KBM-7 (cell line): Measurements from ENCODE around the gene CBX2.
A peak's percentile ranks its signal among the peaks of the same experiment; 100 is the strongest.
"Not testable (repeated sequence)": the region's sequence is repeated elsewhere in the genome, so short reads cannot be mapped to it uniquely, and the experiment has no call there.

Source experiments
- DNase-seq: peaks from one replicate; pipeline ENCODE4 v3.0.0-alpha.2; 2015
- in situ Hi-C: fragments of 300-500 bp; cut with MboI; formaldehyde crosslinking; loops from 2 replicates; pipeline ENCODE4 v1.14.3; 2020; ENCODE audit warnings: low sequenced_read_pairs, low pct_unique_long_range_greater_than_20kb, mixed read lengths

Gene CBX2

GRCh38 chr17:79760197-79760906 lies 17.6 kb upstream of the CBX2 start:
- in situ Hi-C loops, result no loop called here
- no peak for DNase-seq

DNA sequence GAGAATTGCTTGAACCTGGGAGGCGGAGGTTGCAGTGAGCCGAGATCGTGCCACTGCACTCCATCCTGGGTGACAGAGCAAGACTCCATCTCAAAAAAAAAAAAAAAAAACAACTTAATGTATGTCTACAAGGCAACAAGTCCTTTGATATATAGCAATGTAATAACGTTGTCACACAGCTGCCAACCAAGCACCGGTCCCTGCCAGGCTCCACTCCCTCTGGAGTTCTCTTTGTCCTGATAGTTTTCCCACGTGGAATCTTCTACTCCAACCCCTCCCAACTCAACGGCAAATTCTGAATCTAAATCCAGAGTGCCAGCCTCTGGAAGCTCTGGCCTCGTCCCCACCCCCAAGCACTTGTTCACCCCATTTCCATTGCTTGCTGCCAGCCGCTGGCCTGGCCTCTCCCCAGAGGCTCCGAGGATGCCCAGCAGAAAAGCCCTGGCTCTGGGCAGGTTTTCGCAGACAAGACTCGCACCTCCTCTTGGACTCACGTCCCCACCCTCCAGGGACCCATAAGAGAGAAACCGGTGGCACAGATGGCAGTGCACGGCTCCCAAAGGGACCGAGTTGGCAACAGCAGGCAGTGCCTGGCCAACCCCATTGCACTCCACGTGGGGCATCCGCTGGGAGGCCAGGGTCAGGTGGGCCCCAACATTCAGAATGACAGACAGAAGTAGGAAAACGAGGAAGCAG lies 15.9 kb upstream of the CBX2 start:
- in situ Hi-C loops, result no loop called here
- DNase-seq, result no peak

DNA sequence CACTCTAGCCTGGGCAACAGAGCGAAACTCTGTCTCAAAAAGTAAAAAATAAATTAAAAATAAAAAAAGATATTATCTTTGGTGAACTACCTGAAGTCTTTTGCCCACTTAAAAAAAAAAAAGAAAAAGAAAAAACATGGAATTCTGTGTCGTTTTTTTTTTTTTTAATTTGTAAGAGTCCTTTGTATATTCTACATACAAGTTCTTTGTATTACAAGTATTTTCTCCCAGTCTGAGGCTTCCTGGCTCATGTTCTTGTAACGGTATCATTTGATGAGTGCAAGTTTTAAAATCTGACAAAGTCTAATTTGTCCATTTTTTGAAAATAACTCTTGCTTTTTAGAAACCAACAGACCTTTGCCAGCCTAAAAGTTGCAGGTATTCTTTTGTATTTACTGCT lies 12.2 kb upstream of the CBX2 start:
- in situ Hi-C loops, result no loop called here
- no peak for DNase-seq

- no peak for DNase-seq
- in situ Hi-C loops, result no loop called here
Observed at GRCh38 chr17:79769570-79770506, 8.1 kb upstream of the CBX2 start.

DNA sequence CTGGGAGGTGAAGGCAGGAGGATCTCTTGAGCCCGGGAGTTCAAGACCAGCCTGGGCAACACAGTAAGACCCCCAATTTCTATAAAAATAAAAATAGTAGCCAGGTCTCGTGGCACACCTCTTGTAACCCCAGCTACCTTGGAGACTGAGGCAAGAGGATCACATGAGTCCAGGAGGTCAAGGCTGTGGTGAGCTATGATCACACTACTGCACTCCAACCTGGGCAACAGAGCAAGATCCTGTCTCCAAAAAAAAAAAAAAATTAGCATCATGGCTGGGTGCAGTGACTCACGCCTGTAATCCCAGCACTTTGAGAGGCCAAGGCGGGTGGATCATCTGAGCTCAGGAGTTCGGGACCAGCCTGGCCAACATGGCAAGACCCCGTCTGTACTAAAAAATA lies 6.7 kb upstream of the CBX2 start:
- in situ Hi-C loops, result no loop called here
- no peak for DNase-seq

GRCh38 chr17:79772726-79773125 lies 5.2 kb upstream of the CBX2 start:
- in situ Hi-C loops, DNase-seq: not testable (repeated sequence)

DNA sequence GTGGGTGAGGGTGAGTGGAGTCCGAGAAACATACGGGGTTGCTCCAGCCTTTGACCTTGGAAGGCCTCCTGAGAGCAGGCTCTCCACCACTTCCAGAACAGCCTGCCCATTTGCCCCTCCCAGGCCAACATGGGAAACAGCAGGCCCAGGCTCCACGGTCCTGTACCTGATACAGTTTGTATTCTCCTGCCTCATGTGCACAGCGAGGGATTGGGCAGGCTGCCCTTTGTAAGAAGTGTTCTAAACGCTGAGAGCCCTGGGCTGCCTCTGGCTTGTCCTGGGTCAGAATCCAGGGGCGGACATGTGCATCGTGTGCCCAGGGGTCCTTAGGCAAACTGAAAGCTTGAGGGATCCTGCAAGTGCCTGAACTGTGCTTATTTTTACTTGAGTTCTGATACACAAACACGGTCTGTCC lies 3.4 kb upstream of the CBX2 start:
- no peak for DNase-seq
- in situ Hi-C loops, result no loop called here

DNA sequence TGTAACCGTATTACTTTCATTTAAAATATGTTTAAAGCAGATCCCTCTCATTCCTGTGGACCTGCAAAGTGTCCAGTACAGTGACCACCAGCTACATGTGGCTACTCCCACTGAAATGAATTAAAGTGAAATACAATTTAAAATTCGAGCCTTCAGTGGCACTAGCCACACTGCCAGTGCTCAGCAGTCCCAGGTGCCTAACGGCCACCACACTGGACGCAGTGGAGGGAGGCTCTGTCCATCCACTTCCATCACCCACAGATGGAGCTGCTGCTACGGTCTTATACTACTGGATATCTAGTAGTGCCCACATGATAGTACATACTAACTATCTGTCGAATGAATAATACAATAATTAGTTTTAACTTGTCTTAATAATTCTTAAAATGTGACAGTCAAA lies 2.3 kb upstream of the CBX2 start:
- DNase-seq, result no peak
- in situ Hi-C loops, result no loop called here

DNA sequence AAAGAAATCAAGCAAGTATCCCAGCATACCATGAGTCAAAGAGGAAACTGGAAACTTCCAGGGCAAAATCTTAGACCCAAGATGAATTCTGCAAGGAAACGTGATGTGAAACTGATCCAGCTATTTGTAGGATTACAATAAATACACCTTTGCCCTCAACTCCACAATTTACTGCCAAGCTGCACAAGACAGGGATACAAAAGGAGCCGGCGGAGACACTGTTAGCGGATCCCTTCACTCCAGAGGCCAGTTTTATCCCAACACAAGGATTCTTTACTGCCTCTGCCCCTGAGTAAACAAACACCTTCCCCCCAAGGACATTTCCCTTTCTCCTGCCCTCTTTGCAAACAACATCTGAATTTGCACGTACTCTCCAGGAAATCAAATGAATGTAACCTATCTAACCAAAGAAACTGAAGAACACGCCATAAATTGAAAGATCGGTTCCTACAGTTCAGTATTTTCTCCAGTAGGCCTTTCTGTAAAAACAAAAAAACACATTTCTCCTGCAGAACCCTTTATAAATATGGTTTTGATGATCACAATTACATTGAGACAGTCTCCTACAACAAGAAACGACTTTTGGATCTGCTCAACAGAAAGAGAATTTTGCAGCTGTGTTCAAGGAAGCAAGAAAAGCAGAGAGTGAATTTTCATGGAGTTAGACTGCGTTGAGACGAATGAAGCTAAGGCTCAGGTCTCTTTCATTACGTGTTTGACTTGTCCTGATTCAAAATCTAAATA lies 1.4 kb upstream of the CBX2 start:
- in situ Hi-C loops, result no loop called here
- no peak for DNase-seq

DNA sequence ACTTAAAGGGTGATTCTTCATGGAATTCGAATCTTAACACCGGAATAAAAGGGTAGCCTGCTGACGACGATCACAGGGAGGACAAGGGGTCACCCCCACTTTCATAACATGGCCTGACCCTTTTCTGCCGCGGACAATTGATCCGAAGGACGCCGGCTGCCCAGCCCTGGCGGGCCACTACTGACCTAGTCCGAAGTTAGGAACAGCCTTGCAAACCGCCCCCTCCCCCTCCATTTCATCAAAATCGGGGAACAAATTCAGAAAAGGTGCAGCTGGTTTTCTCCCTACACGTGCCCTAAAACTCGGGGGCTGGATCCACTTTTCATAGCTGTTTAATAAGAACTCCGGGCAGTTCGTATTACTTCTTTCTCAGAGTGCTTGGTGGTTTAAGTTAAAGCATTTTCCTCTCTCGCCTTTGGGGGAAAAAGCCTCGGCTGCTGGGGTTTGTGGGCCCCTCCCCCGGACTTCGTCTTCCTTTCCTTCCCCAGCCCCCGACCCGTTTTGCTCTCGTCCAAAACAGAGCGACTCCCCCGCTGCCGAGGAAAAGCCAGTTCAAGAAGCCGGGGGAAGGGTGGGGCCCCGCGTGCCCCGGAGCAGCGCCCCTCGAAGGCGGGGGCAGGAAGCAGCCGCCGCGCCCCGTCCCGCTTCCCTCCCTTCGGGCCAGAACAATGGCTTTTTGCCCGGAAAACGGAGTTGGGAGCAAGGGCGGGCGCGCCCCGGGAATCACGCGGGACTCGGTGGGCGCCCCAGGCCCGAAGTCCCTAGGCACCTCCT lies 641 bp upstream of the CBX2 start:
- DNase-seq, result peak; percentile 74
- in situ Hi-C loops, result no loop called here

DNA sequence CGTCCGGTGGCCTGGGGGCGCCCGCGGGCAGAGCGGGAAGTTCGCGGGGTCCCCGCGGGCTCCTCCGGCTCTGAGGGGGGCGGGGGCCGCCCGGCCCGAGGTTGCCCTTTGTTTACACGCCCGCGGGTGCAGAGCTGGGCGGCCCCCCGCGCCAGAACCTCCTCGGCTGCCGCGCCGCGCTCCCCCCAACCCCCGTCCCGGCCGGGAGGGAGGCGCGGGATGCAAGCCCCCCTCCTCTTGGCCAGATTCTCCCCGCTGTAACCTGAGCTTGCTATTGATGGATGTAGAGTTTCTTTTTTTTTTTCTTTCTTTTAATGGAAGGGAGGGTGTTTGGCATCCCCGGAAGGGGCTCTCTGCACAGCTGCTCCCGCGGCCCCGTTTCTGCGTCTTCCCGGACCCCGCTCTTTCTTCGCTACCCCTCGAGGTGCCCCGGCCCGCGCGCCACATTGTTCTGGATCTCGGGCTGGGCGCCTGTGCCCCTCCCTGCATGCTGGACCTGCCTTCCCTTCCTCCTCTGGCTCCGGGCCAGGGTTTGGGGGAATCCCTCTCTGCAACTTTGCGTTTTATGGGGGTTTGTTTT lies 646 bp downstream of the CBX2 start:
- DNase-seq, result peak; percentile 55
- in situ Hi-C loops, result no loop called here

- in situ Hi-C loops, result no loop called here
- DNase-seq, result no peak
Observed at GRCh38 chr17:79779084-79779529, 1.2 kb downstream of the CBX2 start.

DNA sequence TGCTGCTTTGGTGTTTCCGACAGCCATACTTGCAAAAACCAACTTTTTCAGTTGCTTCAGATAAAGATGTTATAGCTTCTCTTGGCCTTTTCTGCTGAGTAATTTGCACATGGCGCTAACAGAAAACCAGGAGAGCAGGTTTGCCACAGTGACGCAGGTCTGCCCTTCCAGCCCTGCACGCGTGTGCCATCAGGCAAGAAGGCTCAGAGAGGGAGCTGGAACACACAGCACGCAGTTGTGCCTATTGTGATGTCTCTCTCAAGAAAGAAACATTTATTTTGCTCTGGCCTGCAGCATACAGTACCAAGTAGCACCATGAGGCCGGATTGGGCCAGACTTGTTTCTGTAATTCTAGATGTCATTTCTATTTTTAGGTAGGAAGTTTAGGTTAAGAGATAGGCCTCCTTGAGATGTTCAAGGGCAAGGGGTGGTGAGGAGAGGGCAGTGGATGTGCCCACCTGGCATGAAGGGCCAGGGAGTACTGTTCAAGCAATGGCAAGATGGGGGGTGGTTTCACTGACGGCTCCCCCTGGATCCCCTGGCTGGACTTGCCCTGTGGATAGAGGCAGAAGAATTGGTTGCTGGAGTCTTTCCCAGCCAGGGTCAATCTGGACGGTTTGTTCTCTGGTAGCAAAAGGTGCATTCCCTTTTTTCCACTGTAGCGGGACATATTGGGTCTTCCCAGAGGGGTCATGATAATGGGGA lies 1.9 kb downstream of the CBX2 start:
- in situ Hi-C loops, result no loop called here
- DNase-seq, result no peak

DNA sequence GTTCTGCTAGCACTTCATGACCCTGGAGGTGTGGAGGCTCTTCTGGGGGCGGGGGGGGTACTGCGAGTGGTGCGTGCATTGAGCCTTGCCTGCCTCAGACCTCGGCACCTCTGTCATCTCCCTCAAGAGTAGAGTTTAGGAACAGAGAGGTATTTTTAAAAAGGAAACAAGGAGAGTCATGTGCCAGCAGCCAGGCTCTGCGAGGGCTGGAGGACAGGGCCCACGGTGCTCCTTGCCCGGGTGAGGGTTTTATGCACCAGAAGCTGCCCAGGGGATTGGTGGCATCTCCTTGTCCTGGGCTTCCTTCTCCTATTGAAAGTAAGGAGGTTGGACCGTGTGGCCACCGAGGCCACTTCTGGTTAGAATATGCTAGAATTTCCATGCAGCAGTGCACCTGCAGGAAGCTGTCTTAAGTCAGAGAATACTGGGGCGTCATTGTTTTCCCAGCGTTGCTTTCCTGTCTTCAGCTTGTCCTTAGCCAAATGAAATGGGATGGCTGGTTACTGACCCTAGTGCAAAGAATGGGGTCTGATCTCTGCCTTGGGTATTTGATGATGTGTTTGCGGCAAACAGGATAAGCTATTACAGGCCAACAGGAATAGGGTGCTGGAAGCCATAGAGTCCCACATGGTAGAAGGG lies 3.2 kb downstream of the CBX2 start:
- DNase-seq, result no peak
- in situ Hi-C loops, result no loop called here

DNA sequence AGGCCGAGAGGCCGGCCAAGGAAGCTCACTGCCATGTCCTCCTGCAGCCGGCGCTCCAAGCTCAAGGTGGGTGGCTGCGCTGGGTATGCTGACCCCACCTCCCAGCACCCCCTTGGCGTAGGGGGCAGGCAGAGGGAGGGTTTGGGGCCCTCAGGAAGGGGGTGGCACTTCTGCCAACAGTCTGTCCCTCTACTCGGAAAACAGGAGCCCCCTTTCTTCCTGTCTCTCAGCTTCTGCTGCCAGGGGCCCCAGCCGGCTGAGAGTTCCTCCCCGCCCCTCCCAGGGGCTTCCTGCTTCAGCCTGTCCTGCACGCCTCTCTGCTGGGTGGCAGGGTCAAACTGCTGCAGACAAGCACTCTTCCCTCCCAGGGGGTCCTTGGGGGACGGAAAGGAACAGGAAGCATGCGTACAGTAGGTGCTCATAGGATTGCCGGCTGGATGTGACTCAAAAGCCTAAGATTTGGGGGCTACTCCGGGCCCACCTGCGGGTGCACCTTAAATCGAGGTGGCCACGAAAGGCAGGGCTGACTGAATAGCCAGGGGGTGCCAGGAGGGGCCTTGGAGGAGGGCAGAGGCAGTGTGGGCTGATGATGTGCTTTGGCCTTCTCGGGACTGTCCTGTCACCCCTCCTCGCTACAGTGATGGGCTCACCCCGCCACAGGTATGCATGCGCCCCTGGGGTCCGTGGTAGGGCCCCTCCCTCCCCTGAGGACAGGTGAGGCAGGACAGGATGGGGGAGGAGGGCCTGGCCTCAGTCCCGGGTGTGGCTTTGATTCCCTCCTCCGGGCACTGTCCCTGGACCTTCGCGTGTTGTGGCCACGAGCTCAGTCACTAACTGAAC lies 4.0 kb downstream of the CBX2 start:
- DNase-seq, result no peak
- in situ Hi-C loops, result no loop called here

DNA sequence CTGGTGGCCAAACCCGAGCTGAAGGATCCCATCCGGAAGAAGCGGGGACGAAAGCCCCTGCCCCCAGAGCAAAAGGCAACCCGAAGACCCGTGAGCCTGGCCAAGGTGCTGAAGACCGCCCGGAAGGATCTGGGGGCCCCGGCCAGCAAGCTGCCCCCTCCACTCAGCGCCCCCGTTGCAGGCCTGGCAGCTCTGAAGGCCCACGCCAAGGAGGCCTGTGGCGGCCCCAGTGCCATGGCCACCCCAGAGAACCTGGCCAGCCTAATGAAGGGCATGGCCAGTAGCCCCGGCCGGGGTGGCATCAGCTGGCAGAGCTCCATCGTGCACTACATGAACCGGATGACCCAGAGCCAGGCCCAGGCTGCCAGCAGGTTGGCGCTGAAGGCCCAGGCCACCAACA lies 5.9 kb downstream of the CBX2 start:
- in situ Hi-C loops, result no loop called here
- no peak for DNase-seq
